Psoas muscle (tissue), 8 donors: ENCODE data around the gene TRMT44. TPM values are rescaled to one million over a fixed set of nuclear protein-coding genes. Genes with fewer than 3 reads are reported as not detected.

Experiments used
- ATAC-seq, 4 donors: fragments of 200-7000 bp; cut with Tn5 transposase; one replicate each; pipeline ENCODE4 v1.9.1; 2020; ENCODE audit warnings: moderate library complexity in 3 of 4, mild to moderate bottlenecking in 2 of 4
- DNase-seq, 2 donors: peaks; one replicate each; pipeline ENCODE4 v3.0.0-alpha.2; 2020
- H3K27ac ChIP-seq: fragments of 200-600 bp; one replicate; pipeline ENCODE4 v1.8.0; 2022
- H3K27me3 ChIP-seq, 3 donors: fragments of 200-600 bp in 1 of 3; one replicate each; pipeline versions ENCODE4 v1.6.1 to v1.8.0; 2013 to 2022; ENCODE audit warnings: low read length in 2 of 3, mild to moderate bottlenecking in 2 of 3, moderate library complexity in 1 of 3; ENCODE audit not compliant: insufficient read depth in 3 of 3
- H3K36me3 ChIP-seq, 2 donors: fragments of 200-600 bp in 1 of 2; one replicate each; pipeline versions ENCODE4 v1.6.1 to v1.8.0; 2013 to 2022; ENCODE audit warnings: low read depth in 1 of 2, mild to moderate bottlenecking in 1 of 2, moderate library complexity in 1 of 2; ENCODE audit not compliant: insufficient read depth in 1 of 2
- H3K4me1 ChIP-seq: fragments of 200-600 bp; one replicate; pipeline ENCODE4 v1.8.0; 2022
- H3K4me3 ChIP-seq: fragments of 200-600 bp; one replicate; pipeline ENCODE4 v1.8.0; 2022; ENCODE audit warnings: mild to moderate bottlenecking
- H3K9me3 ChIP-seq: fragments of 200-600 bp; one replicate; pipeline ENCODE4 v1.8.0; 2022
- CTCF ChIP-seq: fragments of 200-600 bp; IDR thresholded peaks from one replicate; pipeline ENCODE4 v1.8.0; 2022; ENCODE audit warnings: antibody characterized with exemption
- WGBS, 3 donors: extraction: QIAGEN DNeasy Blood & Tissue Kit; methylation state at CpG; one replicate each; pipeline versions ENCODE4 v1.1.6 to v1.1.7; 2013; 5-methylcytosine and 5-hydroxymethylcytosine counted together
- intact Hi-C, 2 donors: fragments of 100-400 bp; cut with DNase I; formaldehyde crosslinking; loops; one replicate each; pipeline versions ENCODE4 v1.11.0 to v1.14.2; 2022
- polyA plus RNA-seq, 3 donors: library from polyadenylated mRNA; stranded (reverse); fragments of 200-250 nt; gene quantifications; one replicate each; pipeline ENCODE4 v1.2.3, GENCODE V29; 2013
- total RNA-seq, 4 donors: library from RNA; stranded (reverse); fragmentation: NEBNext Ultra II Directional in 2 of 4; extraction: Animal tissue kit (Norgen Biotek cat#: 25700) in 2 of 4; gene quantifications; one replicate each; pipeline versions ENCODE4 v1.2.1 to v1.2.4, GENCODE V29; 2021 to 2023
- donor health status: healthy with polysubstance abuse.
- donor health status: DM: no; HTN: no; CAD: no; lungs with moderate emphysema.
- donor health status: Bipolar disorder and iron deficiency.
- donor health status: healthy.
- donor health status: DM: yes; HTN: yes; CAD: no.
- donor health status: DM: no; HTN: no; CAD: no.
- donor health status: DM: no; HTN: no; CAD: no.
- donor health status: DM: yes; HTN: yes; CAD: no.

The TRMT44 gene
- total and polyA plus RNA-seq, 7 donors: 3.4 to 9.1 (median 5.4) TPM

- H3K9me3 ChIP-seq: no peaks in the 10 kb centered on the region
- H3K4me3 ChIP-seq: no peak overlapping the region
- intact Hi-C loops: no loop called here
- H3K36me3 ChIP-seq: no peaks in the 10 kb centered on the region
- no peaks in the 10 kb centered on the region for H3K4me1 ChIP-seq
- DNase-seq (no peak), ATAC-seq (no peak)
- no peaks in the 10 kb centered on the region for H3K27me3 ChIP-seq
- no peak overlapping the region for H3K27ac ChIP-seq
- 61 to 78% (median 76%) methylated on average over 5 of the region's 5 CpGs for WGBS, 3 donors
- TF ChIP-seq CTCF: no peak
Measured at GRCh38 chr4:8433136-8433535, 7.4 kb upstream of the TRMT44 start.

- Histone ChIP-seq H3K36me3 (no peaks in the 10 kb centered on the region), H3K9me3 (no peaks in the 10 kb centered on the region), H3K4me3 (no peak overlapping the region), H3K27ac (no peak overlapping the region), H3K4me1 (peaks cover 3% of the 10 kb centered on the region), H3K27me3 (no peaks in the 10 kb centered on the region)
- TF ChIP-seq CTCF: no peak
- 71 to 73% (median 71%) methylated on average over 21 of the region's 21 CpGs for WGBS, 3 donors
- DNase-seq: no peak
- no peak for ATAC-seq
- intact Hi-C loops: no loop called here
Measured at GRCh38 chr4:8434251-8435073, 6.1 kb upstream of the TRMT44 start.

- DNase-seq (no peak), ATAC-seq (no peak)
- H3K27ac ChIP-seq: no peak overlapping the region
- peaks cover 7% of the 10 kb centered on the region for H3K4me1 ChIP-seq
- no peaks in the 10 kb centered on the region for H3K27me3 ChIP-seq
- intact Hi-C loops: no loop called here
- peak overlapping the region; percentile 10 for H3K4me3 ChIP-seq
- no peaks in the 10 kb centered on the region for H3K9me3 ChIP-seq
- no peak for TF ChIP-seq CTCF
- H3K36me3 ChIP-seq: no peaks in the 10 kb centered on the region
- WGBS, 3 donors: 27 to 34% (median 34%) methylated on average over 5 of the region's 5 CpGs
Measured at GRCh38 chr4:8435656-8436121, 4.9 kb upstream of the TRMT44 start.

- intact Hi-C loops: no loop called here
- ATAC-seq: no peak
- WGBS, 3 donors: 45 to 59% (median 52%) methylated on average over 13 of the region's 13 CpGs
- Histone ChIP-seq H3K27ac (peak overlapping the region; percentile 3), H3K4me3 (no peak overlapping the region), H3K9me3 (no peaks in the 10 kb centered on the region), H3K4me1 (peaks cover 17% of the 10 kb centered on the region), H3K27me3 (no peaks in the 10 kb centered on the region), H3K36me3 (no peaks in the 10 kb centered on the region)
- DNase-seq: no peak
- no peak for TF ChIP-seq CTCF
Measured at GRCh38 chr4:8437281-8437680, 3.3 kb upstream of the TRMT44 start.
